H1 (cell line): ENCODE results near the gene ANKRD34B. TPM values are rescaled to one million over a fixed set of nuclear protein-coding genes. Genes with fewer than 3 reads are reported as not detected.

Source experiments
- CBX5 ChIP-seq: fragments of 300-800, 300-1000 bp; sonication (generic); IDR thresholded peaks from 2 replicates; pipeline ENCODE4 v1.7.1; 2016; ENCODE audit warnings: antibody characterized with exemption, low read length, low read depth
- CHD1 ChIP-seq: IDR thresholded peaks from 2 replicates; pipeline ENCODE4 v1.6.1; 2012; ENCODE audit warnings: low read depth, low read length, improper control_type of control experiment
- PHF8 ChIP-seq: fragments of 200-600 bp; sonication (generic); conservative IDR thresholded peaks from 2 replicates; pipeline ENCODE4 v1.7.1; 2012; ENCODE audit warnings: low read depth, mild to moderate bottlenecking, inconsistent platforms, low read length, moderate library complexity
- SRF ChIP-seq: IDR thresholded peaks from 2 replicates; pipeline ENCODE4 v1.6.1; 2011; ENCODE audit warnings: mild to moderate bottlenecking, low read depth, low read length, moderate library complexity
- polyA plus RNA-seq, 7 experiments: library from polyadenylated mRNA; depleted of rRNA in 3 of 7; stranded (reverse) in 5 of 7; unstranded in 2 of 7; fragments of >200 nt in 5 of 7; fragments of 200-250 nt in 2 of 7; gene quantifications; 1 replicate in 5 of 7; 2 replicates in 1 of 7; 4 replicates in 1 of 7; pipeline versions ENCODE4 v1.2.1 to v1.2.3, GENCODE V29; 2011 to 2013; ENCODE audit warnings: missing spikeins in 2 of 7, mixed read lengths in 2 of 7
- total RNA-seq: library from RNA; stranded (reverse); fragmentation: NEBNext Ultra II Directional; extraction: Animal tissue kit (Norgen Biotek cat#: 25700); gene quantifications from 2 replicates; pipeline ENCODE4 v1.2.1, GENCODE V29; 2021

ANKRD34B gene
- total and polyA plus RNA-seq, 2 of the 8 experiments (the other 6 are each of a cell fraction or from before 2014, with no cell fraction given), result 1.5 to 6.3 TPM

- no peak for TF ChIP-seq PHF8
- TF ChIP-seq CHD1, result no peak
- no peak for TF ChIP-seq CBX5
- no peak for TF ChIP-seq SRF
- TF ChIP-seq, all 59 proteins: peak for 0
These were observed 53.3 kb downstream of the ANKRD34B start (continued) for GRCh38 chr5:80516826-80517225.
